GM18868 (cell line): ENCODE results near the gene PUS10.
"Not testable (repeated sequence)": the region's sequence is repeated elsewhere in the genome, so short reads cannot be mapped to it uniquely, and the experiment has no call there.

ENCODE experiments used
- ATAC-seq: cut with Tn5 transposase; IDR thresholded peaks from one replicate; pipeline ENCODE4 v1.9.1; 2021; ENCODE audit warnings: mild to moderate bottlenecking, moderate library complexity; ENCODE audit not compliant: unreplicated experiment

The PUS10 gene

DNA sequence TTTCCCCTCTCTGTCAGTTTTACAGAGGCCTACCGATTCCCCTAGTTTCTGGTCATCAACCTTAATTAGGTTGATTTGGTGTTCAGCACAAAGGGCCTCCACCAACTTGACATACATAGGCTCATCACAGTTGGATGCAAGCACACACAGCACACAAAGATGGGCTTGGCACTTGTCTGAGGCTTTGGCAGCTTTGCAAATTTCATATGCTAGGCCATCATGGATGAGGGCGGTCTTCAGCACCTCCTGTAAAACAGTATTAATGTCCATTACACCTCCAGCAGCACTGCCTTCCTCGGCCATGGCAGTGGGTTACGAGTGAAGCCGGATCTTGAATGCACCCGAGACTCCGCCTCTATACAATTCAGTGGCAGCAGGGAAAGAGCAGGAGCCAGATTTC is 79.8 kb downstream of the PUS10 start:
- ATAC-seq: no peak

DNA sequence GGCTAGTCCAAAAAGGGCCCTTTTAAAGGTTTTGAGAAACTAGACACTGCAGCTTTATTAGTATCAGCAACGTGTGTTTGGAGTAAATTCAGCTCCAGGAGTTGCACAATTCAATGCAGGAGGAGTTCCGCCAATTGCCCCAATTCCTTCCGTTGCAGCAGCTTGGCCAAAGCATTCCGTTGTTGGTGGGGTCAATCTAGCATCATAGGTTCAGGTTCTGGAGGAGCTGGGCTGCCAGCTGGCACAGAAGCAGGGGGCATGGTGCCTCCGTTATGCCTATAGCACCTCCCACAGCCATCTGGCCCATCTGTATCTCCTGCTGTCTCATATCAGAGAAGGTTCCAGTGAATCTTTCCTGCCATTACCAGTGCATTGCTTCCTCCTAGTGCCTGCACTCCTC is 81.3 kb downstream of the PUS10 start:
- ATAC-seq: no peak

DNA sequence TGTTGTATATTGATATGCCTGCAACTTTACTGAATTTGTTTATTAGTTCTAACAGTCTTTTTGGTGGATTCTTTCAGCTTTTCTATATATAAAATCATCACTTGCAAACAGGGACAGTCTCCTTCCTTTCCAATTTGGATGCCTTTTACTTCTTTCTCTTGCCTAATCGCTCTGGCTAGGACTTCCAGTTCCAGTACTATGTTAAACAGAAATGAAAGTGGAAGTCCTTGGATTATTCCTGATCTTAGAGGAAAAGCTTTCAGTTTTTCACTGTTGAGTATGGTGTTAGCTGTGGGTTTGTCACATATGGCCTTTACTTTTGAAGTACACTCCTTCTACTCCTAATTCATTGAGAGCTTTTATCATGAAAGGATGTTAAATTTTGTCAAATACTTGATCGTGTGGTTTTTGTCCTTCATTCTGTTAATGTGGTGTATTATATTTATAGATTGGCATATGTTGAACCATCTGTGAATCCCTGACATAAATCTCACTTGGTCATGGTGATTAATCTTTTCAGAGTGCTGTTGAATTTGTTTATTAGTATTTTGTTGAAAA is 83.8 kb downstream of the PUS10 start:
- ATAC-seq: no peak

DNA sequence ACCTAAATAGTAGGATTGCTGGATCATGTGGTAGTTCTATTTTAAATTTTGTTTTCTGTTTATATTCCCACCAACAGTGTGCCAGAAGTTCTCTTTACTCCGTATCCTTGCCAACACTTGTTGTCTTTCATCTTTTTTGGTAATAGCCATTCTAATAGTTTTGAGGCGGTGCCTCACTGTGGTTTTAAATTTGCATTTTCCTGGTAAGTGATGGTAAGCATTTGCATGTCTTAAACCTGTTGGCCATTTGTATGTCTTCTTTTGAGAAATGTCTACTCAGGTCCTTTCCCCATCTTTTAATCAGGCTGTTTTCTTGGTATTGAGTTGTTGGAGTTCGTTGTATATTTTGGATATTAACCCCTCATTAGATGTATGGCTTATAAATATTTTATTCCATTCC is 85.1 kb downstream of the PUS10 start:
- no peak for ATAC-seq

DNA sequence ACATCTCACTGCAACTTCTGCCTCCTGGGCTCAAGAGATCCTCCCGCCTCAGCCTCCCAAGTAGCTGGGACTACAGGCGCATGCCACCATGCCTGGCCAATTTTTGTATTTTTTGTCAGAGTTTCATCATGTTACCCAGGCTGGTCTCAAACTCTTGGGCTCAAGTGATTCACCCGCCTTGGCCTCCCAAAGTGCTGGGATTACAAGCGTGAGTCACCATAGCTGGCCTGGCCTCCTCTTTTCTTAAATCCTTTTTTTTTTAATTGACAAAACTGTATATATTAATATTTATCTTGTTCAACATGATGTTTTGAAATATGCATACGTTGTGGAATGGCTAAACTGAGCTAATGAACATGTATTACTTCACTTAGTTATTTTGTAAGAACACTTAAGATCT is 86.0 kb downstream of the PUS10 start:
- ATAC-seq: not testable (repeated sequence)

DNA sequence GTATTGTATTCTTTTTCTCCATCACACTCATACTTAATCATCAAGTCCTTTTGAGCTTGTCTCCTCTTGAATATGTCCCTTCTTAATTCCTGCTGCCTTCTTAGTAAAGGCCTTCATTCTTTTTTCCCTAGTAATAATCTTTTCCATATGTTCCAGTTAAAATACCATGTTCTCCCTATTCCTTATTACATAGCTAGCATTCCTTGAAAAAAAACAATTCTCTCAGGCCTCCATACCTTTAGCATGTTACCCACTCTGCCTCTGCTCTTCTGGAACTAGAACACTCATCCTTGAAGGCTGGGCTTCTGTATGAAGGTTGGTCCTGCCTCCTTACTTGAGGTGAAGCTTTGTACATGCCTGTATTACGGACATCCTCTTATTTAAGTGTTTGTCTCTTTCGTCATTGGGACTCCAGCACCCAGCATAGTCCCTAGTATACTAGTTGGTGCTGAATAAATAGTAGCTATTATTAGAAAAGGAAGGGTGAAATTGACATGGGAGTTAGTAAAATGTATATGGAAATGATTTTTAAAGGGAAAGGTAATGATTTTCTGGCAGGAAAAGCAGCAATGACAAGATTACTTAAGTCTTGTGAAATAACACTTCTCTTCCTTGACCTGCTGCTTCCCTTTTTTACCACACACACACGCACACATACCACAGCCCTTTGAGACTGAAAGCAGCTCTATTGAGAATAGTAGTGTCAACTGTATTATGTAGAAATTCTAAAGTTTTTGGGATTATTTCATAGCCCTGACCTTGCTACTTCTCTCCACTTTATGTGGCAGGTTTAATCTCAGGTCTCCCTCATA is 91.1 kb downstream of the PUS10 start:
- no peak for ATAC-seq

DNA sequence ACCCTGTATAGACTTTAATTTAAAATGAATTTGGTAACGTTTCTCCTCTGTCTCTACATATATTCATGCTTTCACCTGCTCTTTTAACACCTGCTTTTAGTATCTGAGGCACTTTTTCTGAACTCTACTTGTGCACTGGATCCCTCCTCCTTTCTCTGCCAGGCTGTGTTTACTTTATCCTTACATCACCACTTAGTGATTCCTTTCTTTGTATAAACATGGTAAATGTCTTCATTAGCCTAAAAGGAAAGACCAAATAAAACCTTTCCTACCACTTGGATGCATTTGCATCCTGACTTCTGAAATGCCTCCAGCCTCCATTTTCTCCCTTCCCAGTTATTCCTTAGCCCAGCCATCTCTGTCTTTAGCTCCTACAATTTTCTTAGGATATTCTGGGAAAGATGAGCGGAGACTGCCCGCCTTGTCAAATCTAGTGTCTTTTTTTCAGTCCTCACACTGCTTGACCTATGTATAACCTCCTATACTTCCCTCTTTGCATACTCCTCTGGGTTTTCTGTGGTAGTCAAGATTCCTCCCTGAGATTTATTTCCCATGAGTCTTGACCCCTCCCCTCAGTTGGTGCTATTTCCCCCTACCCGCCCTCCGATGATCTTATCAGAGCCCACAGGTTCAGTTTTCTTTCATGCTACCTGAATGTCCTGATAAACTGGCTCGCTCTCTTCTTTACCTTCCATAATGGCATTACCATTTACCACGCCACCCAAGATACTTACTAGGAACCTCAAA is 91.9 kb downstream of the PUS10 start:
- no peak for ATAC-seq

DNA sequence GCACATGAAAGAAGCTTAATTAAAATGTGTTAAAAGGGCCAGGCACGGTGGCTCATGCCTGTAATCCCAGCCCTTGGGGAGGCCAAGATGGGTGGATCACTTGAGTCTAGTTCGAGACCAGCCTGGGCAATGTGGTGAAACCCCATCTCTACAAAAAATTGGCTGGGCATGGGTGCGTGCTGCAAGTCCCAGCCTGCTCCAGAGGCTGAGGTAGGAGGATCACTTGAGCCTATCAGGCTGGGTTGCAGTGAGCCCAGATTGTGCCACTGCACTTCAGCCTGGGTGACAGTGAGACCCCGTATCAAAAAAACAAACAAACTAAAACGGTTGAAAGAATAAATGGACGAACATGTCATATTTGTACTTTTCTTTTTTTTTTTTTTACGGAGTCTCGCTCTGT is 110.7 kb downstream of the PUS10 start:
- ATAC-seq: no peak

DNA sequence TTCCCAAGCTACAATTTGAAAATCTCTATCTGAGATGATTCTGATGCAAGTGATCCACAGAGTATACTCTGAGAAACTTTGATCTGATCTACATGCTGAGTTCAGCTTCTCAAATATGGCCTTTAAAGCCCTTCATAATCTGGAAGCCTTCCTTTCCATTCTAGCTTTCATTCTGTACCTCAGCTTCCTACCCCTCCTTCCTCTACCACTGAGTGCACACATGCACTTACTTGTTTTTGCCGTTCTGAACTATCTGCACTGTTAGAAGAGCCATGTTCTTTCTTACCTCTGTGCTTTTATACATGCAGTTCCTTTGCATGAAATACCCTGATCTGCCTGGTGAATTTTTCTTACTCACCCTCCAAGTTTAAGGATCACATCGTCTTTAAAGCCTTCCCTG is 111.7 kb downstream of the PUS10 start:
- ATAC-seq: no peak

DNA sequence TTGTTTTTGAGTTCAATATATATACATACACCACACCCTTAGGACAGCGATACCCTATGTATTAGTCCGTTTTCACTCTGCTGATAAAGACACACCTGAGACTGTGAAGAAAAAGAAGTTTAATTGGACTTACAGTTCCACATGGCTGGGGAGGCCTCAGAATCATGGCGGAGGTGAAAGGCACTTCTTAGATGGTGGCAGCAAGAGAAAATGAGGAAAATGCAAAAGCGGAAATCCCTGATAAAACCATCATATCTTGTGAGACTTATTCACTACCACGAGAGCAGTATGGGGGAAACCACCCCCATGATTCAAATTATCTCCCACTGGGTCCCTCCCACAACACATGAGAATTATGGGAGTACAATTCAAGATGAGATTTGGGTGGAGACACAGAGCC is 112.2 kb downstream of the PUS10 start:
- not testable (repeated sequence) for ATAC-seq

DNA sequence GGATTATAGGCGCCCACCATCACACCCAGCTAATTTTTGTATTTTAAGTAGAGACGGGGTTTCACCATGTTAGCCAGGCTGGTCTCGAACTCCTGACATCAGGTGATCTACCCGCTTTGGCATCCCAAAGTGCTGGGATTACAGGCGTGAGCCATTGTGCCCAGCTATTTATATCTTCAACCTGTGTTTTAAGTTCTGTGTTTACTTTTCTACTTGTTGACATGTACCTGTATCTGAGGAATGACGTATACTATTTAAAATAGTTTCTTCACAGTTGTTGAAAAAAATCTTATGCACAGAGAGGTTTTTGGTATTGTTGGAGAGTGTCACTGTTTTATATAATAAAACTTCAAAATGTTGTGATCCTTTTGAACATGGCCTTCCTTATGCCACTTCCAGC is 116.8 kb downstream of the PUS10 start:
- not testable (repeated sequence) for ATAC-seq

DNA sequence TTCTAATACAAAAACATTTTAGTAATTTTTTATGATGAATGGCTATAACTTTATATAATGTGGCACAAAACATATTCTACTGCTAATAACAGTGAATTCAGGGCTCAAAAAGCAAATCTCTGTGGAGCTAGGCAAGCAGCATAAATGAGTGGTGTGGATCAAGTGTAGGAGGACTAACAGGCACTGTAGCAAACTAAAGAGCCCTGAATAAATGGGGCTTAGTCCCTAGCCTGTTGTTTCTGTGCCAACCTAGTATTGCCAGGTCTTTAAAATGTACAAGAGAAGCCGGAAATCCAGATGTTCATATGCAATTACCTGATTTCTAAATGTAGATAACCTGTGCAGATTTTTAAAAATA is 118.2 kb downstream of the PUS10 start:
- ATAC-seq: peak; percentile 40

DNA sequence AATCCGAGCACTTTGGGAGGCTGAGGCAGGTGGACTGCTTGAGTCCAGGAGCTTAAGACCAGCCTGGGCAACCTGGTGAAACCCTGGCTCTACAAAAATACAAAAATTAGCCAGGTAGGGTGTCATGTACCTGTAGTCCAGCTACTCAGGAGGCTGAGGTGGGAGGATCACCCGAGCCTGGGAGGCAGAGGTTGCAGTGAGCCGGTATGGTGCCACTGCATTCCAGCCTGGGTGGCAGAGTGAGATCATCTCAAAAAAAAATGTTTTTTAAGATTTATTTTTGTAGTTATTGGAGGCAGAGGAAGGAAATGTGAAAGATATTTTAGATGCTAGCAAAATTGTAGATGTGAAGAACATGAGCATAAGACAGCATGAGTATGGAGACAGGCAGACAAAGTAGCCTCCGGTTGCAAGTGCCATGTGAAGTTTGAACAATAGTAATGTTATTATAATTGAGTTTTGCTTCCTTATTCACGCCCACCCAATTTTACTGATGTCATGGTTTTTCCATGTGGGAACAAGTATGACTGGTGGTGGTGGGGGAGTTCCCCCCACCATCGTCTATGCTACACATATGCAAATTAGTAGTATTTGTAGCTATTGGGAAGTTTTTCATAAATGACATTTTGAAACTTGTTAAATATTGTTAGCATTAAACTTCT is 118.7 kb downstream of the PUS10 start:
- peak; percentile 74 for ATAC-seq

DNA sequence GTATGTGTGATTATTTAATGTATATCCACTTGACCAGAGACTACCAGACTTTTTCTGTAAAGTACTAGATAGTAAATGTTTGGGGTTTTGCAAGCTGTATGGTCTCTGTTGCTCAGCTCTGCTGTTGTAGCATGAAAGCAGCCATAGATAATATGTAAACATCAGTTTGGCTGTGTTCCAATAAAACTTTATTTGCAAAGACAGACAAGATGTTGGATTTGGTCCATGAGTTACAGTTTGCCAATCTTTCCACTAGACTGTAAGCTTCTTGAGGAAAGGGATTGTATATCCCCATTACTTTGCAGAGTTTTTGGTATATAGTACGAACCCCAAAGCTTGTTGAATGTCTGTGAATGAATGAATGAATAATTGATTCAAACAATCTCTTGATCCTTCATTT is 119.5 kb downstream of the PUS10 start:
- no peak for ATAC-seq
